Endothelial cell of umbilical vein (primary cell): ENCODE data around the gene ZNF609. TPM values are rescaled to one million over a fixed set of nuclear protein-coding genes. Genes with fewer than 3 reads are reported as not detected.
A peak's percentile ranks its signal among the peaks of the same experiment; 100 is the strongest.

Experiments used
- BruUV-seq: library from RNA; stranded (reverse); fragments of 400-500 nt; replicated peaks from 2 replicates; lab custom pipeline; 2021; lab: Mats Ljungman, UMichigan
- CTCF ChIA-PET: fragments of 300-600, 350-600 bp; sonication (Branson Sonifier 250); formaldehyde crosslinking; loops from one replicate; lab custom pipeline; 2021; ENCODE audit warnings: antibody characterized with exemption, inconsistent platforms; lab: Charles Lee
- POLR2A ChIA-PET: fragments of 300-600, 350-600 bp; sonication (Branson Sonifier 250); formaldehyde crosslinking; loops from one replicate; lab custom pipeline; 2021; ENCODE audit warnings: antibody characterized with exemption, inconsistent platforms; lab: Charles Lee
- DNase-seq: peaks from one replicate; pipeline ENCODE4 v3.0.0-alpha.2; 2011; ENCODE audit warnings: low read depth, low spot score
- FAIRE-seq: peaks from 2 replicates; lab custom pipeline; 2011; peaks lifted over from hg19 to GRCh38; lab: Jason Lieb, UNC
- H2AFZ ChIP-seq: 2 replicates; pipeline ENCODE4 v1.6.0; 2012; ENCODE audit warnings: low read depth, low read length, control low read depth, inconsistent platforms
- H3K27ac ChIP-seq: 2 replicates; pipeline ENCODE4 v1.5.1; 2011; ENCODE audit warnings: low read depth, mild to moderate bottlenecking, control low read depth, low read length, moderate library complexity; ENCODE audit not compliant: insufficient read depth
- H3K27me3 ChIP-seq, 2 experiments: 2 replicates each; pipeline versions ENCODE4 v1.6.0 to v1.6.1; 2011; ENCODE audit warnings: low read length in 2 of 2, mixed read lengths in 1 of 2; ENCODE audit not compliant: control insufficient read depth in 2 of 2, insufficient read depth in 2 of 2
- H3K36me3 ChIP-seq, 2 experiments: 2 replicates in 1 of 2; 3 replicates in 1 of 2; pipeline ENCODE4 v1.5.1; 2011; ENCODE audit warnings: low read length in 2 of 2, mild to moderate bottlenecking in 1 of 2, moderate library complexity in 1 of 2; ENCODE audit not compliant: control insufficient read depth in 2 of 2, insufficient read depth in 2 of 2; ENCODE audit errors: extremely low read depth in 1 of 2
- H3K4me1 ChIP-seq: 3 replicates; pipeline ENCODE4 v1.5.1; 2011; ENCODE audit warnings: mild to moderate bottlenecking, low read length; ENCODE audit not compliant: control insufficient read depth, insufficient read depth; ENCODE audit errors: extremely low read depth
- H3K4me2 ChIP-seq: 2 replicates; pipeline ENCODE4 v1.6.1; 2011; ENCODE audit warnings: low read length, control low read depth, mixed read lengths; ENCODE audit not compliant: insufficient read depth
- H3K4me3 ChIP-seq, 3 experiments: fragments of 200-600 bp in 1 of 3; sonication (generic), shearing (Covaris generic) in 1 of 3; replicated peaks in 1 of 3; 2 replicates each; pipeline ENCODE4 v1.5.1; 2011 to 2016; ENCODE audit warnings: control low read depth in 3 of 3, low read length in 3 of 3, mild to moderate bottlenecking in 2 of 3, inconsistent platforms in 1 of 3, low read depth in 1 of 3, moderate library complexity in 1 of 3; ENCODE audit not compliant: insufficient read depth in 1 of 3
- H3K79me2 ChIP-seq: 2 replicates; pipeline ENCODE4 v1.6.0; 2012; ENCODE audit warnings: low read length, inconsistent platforms; ENCODE audit not compliant: control insufficient read depth, insufficient read depth
- H3K9ac ChIP-seq: replicated peaks from 2 replicates; pipeline ENCODE3; 2011; ENCODE audit warnings: low read length, control low read depth; ENCODE audit not compliant: insufficient read depth; ENCODE audit errors: extremely low read depth
- H3K9me1 ChIP-seq: replicated peaks from 3 replicates; pipeline ENCODE4 v1.6.0; 2011; ENCODE audit warnings: mild to moderate bottlenecking, low read length; ENCODE audit not compliant: control insufficient read depth, insufficient read depth; ENCODE audit errors: extremely low read depth
- H3K9me3 ChIP-seq: replicated peaks from 2 replicates; pipeline ENCODE4 v1.5.1; 2012; ENCODE audit warnings: low read length, inconsistent platforms; ENCODE audit not compliant: control insufficient read depth, insufficient read depth
- H4K20me1 ChIP-seq: replicated peaks from 2 replicates; pipeline ENCODE3; 2011; ENCODE audit warnings: mild to moderate bottlenecking, low read length; ENCODE audit not compliant: control insufficient read depth, insufficient read depth; ENCODE audit errors: extremely low read depth
- EZH2 ChIP-seq: IDR thresholded peaks from 2 replicates; pipeline ENCODE4 v1.6.1; 2012; ENCODE audit warnings: borderline replicate concordance, low read depth, mild to moderate bottlenecking, moderate library complexity, low read length, inconsistent platforms; ENCODE audit not compliant: severe bottlenecking
- FOS ChIP-seq: IDR thresholded peaks from 2 replicates; pipeline ENCODE4 v1.6.1; 2011; ENCODE audit warnings: mild to moderate bottlenecking, low read length, moderate library complexity, borderline replicate concordance; ENCODE audit not compliant: insufficient read depth
- GATA2 ChIP-seq: IDR thresholded peaks from 2 replicates; pipeline ENCODE4 v1.7.0; 2011; ENCODE audit warnings: low read depth, mild to moderate bottlenecking, moderate library complexity, mixed read lengths, low read length; ENCODE audit not compliant: insufficient read length, insufficient read depth
- JUN ChIP-seq: IDR thresholded peaks from 2 replicates; pipeline ENCODE4 v1.6.1; 2011; ENCODE audit warnings: borderline replicate concordance, low read depth; ENCODE audit not compliant: insufficient read length, insufficient read depth
- MAX ChIP-seq: IDR thresholded peaks from 2 replicates; pipeline ENCODE4 v1.6.1; 2011; ENCODE audit not compliant: insufficient read depth, insufficient read length
- MYC ChIP-seq: IDR thresholded peaks from one replicate; pipeline ENCODE4 v1.6.1; 2011; ENCODE audit warnings: mild to moderate bottlenecking, low read depth, low read length
- POLR2A ChIP-seq: IDR thresholded peaks from 2 replicates; pipeline ENCODE4 v1.6.1; 2012; ENCODE audit warnings: low read depth, mild to moderate bottlenecking, control low read depth, low read length
- POLR2AphosphoS5 ChIP-seq: IDR thresholded peaks from 2 replicates; pipeline ENCODE4 v1.6.1; 2012; ENCODE audit warnings: low read depth, mild to moderate bottlenecking, control low read depth, low read length, moderate library complexity; ENCODE audit not compliant: insufficient read depth
- dilution Hi-C: fragments of 300-500 bp; cut with MboI; formaldehyde crosslinking; loops from one replicate; pipeline ENCODE4 v1.15.0; 2019; ENCODE audit warnings: low sequenced_read_pairs; ENCODE audit not compliant: extremely low pct_ligation_motif_present
- intact Hi-C: fragments of 100-400 bp; cut with micrococcal nuclease; formaldehyde crosslinking; loops from one replicate; pipeline ENCODE4 v1.10.0; 2022
- polyA plus RNA-seq, 4 experiments: library from polyadenylated mRNA; depleted of rRNA in 3 of 4; stranded (reverse) in 3 of 4; unstranded in 1 of 4; fragments of >200 nt; gene quantifications; 2 replicates each; pipeline versions ENCODE4 v1.2.1 to v1.2.3, GENCODE V29; 2011 to 2012; ENCODE audit warnings: missing spikeins in 1 of 4
- total RNA-seq: library from RNA; stranded (reverse); gene quantifications from 2 replicates; pipeline ENCODE4 v1.2.3, GENCODE V29; 2021
- TF ChIP-seq, protein P1 (sequence below), 2 donors: IDR thresholded peaks; 1 replicate in 1 of 2; 2 replicates in 1 of 2; pipeline ENCODE4 v1.5.1; 2011; ENCODE audit warnings: low read length in 2 of 2, mild to moderate bottlenecking in 2 of 2, moderate library complexity in 2 of 2, control low read depth in 1 of 2, inconsistent platforms in 1 of 2, low read depth in 1 of 2; ENCODE audit not compliant: insufficient read depth in 1 of 2; ENCODE audit errors: extremely low read depth in 1 of 2

The ZNF609 gene
- total and polyA plus RNA-seq, 2 donors (not counting 3 experiments of a cell fraction or from before 2014, with no cell fraction given), result 18.2 to 49.6 TPM

DNA sequence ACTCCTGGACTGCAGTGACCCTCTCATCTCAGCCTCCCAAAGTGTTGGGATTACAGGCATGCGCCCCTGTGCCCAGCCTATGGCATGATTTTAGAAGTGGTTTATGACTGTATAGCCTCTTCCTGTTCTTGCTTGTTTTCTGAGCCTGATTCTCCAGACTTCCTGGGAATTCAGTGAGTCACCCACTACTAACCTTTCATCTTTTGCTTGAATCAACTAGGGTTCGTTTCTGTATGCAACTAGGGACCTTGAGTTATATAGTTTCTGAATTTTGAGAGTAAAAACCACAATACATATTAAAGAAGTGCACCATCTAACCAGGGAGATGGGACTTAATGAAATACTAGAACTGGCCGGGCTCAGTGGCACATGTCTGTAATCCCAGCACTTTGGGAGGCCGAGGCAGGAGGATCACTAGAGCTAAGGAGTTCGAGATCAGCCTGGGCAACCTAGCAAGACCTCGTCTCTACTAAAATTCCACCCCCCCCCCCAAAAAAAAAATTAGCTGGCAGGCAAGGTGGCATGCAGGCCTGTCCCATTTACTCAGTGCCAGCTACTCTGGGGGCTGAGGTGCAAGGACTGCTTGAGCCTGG lies 76.0 kb downstream of the ZNF609 start:
- Histone ChIP-seq H3K4me2 (peak overlapping the region; percentile 3), H3K4me1 (peaks cover 16% of the 10 kb centered on the region), H2AFZ (no peak overlapping the region), H4K20me1 (no peaks in the 10 kb centered on the region), H3K79me2 (peaks cover 74% of the 10 kb centered on the region), H3K27me3 (no peaks in the 10 kb centered on the region), H3K27ac (peak overlapping the region; percentile 89), H3K9me3 (no peaks in the 10 kb centered on the region), H3K9ac (peak overlapping the region; percentile 45), H3K9me1 (no peaks in the 10 kb centered on the region), H3K36me3 (no peaks in the 10 kb centered on the region), H3K4me3 (no peak overlapping the region)
- TF ChIP-seq JUN (peak; percentile 92), FOS (peak; percentile 91), EZH2 (no peak), POLR2AphosphoS5 (peak; percentile 60), POLR2A (no peak)
- intact Hi-C loops, result loop anchor here (1.0 to 5.0 kb wide), 2 partner anchors 74 to 92 kb away; partner anchors contain the start of gene ZNF609
- BruUV-seq, result no TSS peak
- CTCF ChIA-PET, result interaction anchor here (1.2 kb wide), 1 partner anchor 109 kb away, joined by 3 read pairs; no protein-coding TSS in a partner anchor
- FAIRE-seq (peak; percentile 90), DNase-seq (peak; percentile 91)
- dilution Hi-C loops, result no loop called here
- POLR2A ChIA-PET, result no interaction called here

DNA sequence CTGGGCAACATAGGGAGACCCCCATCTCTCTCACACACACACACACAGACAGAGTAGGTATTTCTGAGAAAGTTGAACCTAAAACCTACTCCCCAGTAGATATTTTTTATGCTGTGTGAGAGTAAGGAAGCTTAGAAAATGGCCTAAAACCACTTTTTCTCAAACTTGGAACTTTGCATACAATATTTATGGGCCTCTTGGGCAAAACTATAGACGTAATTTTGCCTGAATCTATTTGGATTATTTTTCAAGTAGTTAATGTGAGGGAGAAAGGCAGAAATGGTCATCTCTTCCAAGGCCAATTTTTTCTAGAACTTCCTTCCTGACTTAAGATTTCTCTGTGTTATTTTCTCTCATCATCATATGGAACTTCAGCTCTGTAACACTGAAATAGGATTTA lies 81.7 kb downstream of the ZNF609 start:
- Histone ChIP-seq H3K27ac (no peak overlapping the region), H3K27me3 (no peaks in the 10 kb centered on the region), H3K9ac (no peak overlapping the region), H3K79me2 (peaks cover 68% of the 10 kb centered on the region), H2AFZ (no peak overlapping the region), H3K36me3 (no peaks in the 10 kb centered on the region), H3K9me3 (no peaks in the 10 kb centered on the region), H3K4me2 (no peak overlapping the region), H3K4me1 (no peaks in the 10 kb centered on the region), H3K4me3 (no peak overlapping the region), H4K20me1 (peaks cover 3% of the 10 kb centered on the region), H3K9me1 (no peaks in the 10 kb centered on the region)
- TF ChIP-seq GATA2, result no peak
- no peak for TF ChIP-seq EZH2
- no peak for TF ChIP-seq JUN
- TF ChIP-seq MYC, result no peak
- TF ChIP-seq POLR2A, result no peak
- no peak for TF ChIP-seq FOS
- TF ChIP-seq, protein P1, sequence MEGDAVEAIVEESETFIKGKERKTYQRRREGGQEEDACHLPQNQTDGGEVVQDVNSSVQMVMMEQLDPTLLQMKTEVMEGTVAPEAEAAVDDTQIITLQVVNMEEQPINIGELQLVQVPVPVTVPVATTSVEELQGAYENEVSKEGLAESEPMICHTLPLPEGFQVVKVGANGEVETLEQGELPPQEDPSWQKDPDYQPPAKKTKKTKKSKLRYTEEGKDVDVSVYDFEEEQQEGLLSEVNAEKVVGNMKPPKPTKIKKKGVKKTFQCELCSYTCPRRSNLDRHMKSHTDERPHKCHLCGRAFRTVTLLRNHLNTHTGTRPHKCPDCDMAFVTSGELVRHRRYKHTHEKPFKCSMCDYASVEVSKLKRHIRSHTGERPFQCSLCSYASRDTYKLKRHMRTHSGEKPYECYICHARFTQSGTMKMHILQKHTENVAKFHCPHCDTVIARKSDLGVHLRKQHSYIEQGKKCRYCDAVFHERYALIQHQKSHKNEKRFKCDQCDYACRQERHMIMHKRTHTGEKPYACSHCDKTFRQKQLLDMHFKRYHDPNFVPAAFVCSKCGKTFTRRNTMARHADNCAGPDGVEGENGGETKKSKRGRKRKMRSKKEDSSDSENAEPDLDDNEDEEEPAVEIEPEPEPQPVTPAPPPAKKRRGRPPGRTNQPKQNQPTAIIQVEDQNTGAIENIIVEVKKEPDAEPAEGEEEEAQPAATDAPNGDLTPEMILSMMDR (IDR thresholded peaks at IDR 0.05; ENCODE audit: extremely low read depth in 1 of 2, insufficient read depth in 1 of 2, low read depth in 1 of 2, low read length in 2 of 2), result no peak
- TF ChIP-seq POLR2AphosphoS5, result no peak
- TF ChIP-seq MAX, result no peak
- ChIA-PET CTCF (interaction anchor here (1.2 to 1.3 kb wide), 2 partner anchors 9 to 16 kb away, joined by 3 to 7 read pairs; no protein-coding TSS in a partner anchor), POLR2A (interaction anchor here (0.7 kb wide), 1 partner anchor 59 kb away, joined by 11 read pairs; no protein-coding TSS in a partner anchor)
- intact Hi-C loops, result no loop called here
- dilution Hi-C loops, result no loop called here
- BruUV-seq, result no TSS peak
- DNase-seq, result no peak
- no peak for FAIRE-seq
